Heart left ventricle (tissue), 13 donors: Measurements from ENCODE around the gene ERMP1.

Source experiments
- POLR2A ChIP-seq, 2 donors: fragments of 450-650 bp; IDR thresholded peaks; one replicate each; pipeline ENCODE4 v1.6.1; 2017; ENCODE audit warnings: antibody characterized with exemption in 2 of 2, mild to moderate bottlenecking in 2 of 2, moderate library complexity in 2 of 2
- TF ChIP-seq, protein P1 (sequence below), 12 donors: fragments of 200-600 bp; sonication (generic) in 4 of 12; IDR thresholded peaks; one replicate each; pipeline versions ENCODE4 v1.5.0 to v1.8.0; 2018 to 2022; ENCODE audit warnings: antibody characterized with exemption in 12 of 12, mild to moderate bottlenecking in 5 of 12
- donor health status: ischemic (EF 13 %, LVEDD 7.1; RV severe dilation, severe dysfunction).
- donor health status: DM: no; HTN: yes; CAD: no.
- donor health status: DM: no; HTN: no; CAD: no.
- donor health status: ischemic (EF 25% LVEDD 6.9; RV normal size, moderate dysfunction).
- donor health status: ischemic (EF 25% LVEDD 5.7; RV mildly dilated, moderate dysfunction).
- donor health status: ischemic (EF 35%, LVEDD 5.7; RV mildly dilated, moderate dysfunction).
- donor health status: nonischemic (EF 11% LVEDD 7.7; RV severe dilation, severe dysfunction).
- donor health status: DM: yes; HTN: yes; CAD: no.
- donor health status: PGD.
- donor health status: ischemic (EF 29% LVEDD 5.4; RV normal size, mild dysfunction).
- donor health status: nonischemic (EF 23%, LVEDD 6.1; RV moderate dilation, normal function).

DNA sequence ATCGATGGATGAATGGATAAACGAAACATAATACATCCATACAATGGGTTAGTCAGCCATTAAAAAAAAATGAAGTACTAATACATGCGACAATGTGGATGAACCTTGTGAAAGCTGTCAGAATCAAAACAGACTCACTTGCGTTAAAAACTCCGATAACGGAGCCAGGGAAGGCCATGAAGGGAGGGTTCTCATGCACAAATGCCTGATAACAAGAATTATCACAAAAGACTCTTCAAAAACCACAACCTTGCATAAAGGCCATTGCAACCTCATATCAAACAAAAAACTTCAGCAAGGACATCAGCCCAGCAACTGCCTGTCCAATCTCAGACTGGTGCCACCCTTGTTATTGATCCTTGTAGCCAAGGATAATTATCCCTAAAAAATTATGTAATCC is 13.7 kb downstream of the ERMP1 start:
- TF ChIP-seq, protein P1, sequence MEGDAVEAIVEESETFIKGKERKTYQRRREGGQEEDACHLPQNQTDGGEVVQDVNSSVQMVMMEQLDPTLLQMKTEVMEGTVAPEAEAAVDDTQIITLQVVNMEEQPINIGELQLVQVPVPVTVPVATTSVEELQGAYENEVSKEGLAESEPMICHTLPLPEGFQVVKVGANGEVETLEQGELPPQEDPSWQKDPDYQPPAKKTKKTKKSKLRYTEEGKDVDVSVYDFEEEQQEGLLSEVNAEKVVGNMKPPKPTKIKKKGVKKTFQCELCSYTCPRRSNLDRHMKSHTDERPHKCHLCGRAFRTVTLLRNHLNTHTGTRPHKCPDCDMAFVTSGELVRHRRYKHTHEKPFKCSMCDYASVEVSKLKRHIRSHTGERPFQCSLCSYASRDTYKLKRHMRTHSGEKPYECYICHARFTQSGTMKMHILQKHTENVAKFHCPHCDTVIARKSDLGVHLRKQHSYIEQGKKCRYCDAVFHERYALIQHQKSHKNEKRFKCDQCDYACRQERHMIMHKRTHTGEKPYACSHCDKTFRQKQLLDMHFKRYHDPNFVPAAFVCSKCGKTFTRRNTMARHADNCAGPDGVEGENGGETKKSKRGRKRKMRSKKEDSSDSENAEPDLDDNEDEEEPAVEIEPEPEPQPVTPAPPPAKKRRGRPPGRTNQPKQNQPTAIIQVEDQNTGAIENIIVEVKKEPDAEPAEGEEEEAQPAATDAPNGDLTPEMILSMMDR (IDR thresholded peaks at IDR 0.05): no peak
- no peak for TF ChIP-seq POLR2A (IDR thresholded peaks at IDR 0.05)
